C4-2B (cell line): Measurements from ENCODE around the gene SLC6A2.

Experiments used
- ZFX ChIP-seq: fragments of 450-650 bp; IDR thresholded peaks from 2 replicates; pipeline ENCODE4 v1.6.1; 2017
- TF ChIP-seq, protein P1 (sequence below): fragments of 450-650 bp; conservative IDR thresholded peaks from 2 replicates; pipeline ENCODE4 v1.5.1; 2017; ENCODE audit warnings: mild to moderate bottlenecking

DNA sequence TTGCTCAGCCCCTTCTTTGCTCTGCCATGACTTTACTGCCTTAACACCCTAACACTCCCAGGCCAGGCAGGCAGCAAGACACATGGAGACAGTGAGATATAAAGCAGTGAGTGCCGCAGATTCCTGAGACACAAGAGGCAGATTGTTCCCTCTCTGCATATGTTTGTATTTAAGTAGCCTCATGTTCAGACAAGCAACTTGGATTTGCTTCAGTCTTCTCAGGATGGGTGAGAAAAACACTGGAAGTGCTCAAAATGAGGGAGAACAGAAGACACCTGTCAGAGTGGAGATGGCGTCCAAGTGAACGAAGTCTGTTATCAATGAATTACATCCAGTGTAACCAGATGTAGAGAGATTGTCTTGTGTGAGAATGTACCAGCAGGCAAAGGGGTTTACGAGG lies 90.3 kb downstream of the SLC6A2 start:
- TF ChIP-seq, protein P1, sequence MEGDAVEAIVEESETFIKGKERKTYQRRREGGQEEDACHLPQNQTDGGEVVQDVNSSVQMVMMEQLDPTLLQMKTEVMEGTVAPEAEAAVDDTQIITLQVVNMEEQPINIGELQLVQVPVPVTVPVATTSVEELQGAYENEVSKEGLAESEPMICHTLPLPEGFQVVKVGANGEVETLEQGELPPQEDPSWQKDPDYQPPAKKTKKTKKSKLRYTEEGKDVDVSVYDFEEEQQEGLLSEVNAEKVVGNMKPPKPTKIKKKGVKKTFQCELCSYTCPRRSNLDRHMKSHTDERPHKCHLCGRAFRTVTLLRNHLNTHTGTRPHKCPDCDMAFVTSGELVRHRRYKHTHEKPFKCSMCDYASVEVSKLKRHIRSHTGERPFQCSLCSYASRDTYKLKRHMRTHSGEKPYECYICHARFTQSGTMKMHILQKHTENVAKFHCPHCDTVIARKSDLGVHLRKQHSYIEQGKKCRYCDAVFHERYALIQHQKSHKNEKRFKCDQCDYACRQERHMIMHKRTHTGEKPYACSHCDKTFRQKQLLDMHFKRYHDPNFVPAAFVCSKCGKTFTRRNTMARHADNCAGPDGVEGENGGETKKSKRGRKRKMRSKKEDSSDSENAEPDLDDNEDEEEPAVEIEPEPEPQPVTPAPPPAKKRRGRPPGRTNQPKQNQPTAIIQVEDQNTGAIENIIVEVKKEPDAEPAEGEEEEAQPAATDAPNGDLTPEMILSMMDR = no peak
- no peak for TF ChIP-seq ZFX
